ENCODE results near the gene XYLT1. TPM values are rescaled to one million over a fixed set of nuclear protein-coding genes. Genes with fewer than 3 reads are reported as not detected.
A peak's percentile ranks its signal among the peaks of the same experiment; 100 is the strongest.

The XYLT1 gene
- total RNA-seq, 4 donors from 2014 or later = 6.6 to 17.2 (median 10.0) TPM

GRCh38 chr16:17068524-17068923, 402.2 kb downstream of the XYLT1 start:
- no peaks in the 10 kb centered on the region for H3K36me3 ChIP-seq
- H3K4me3 ChIP-seq = no peak overlapping the region
- no peak for DNase-seq
- 70 to 87% methylated on average over 3 of the region's 3 CpGs for WGBS, 2 donors
- H3K27me3 ChIP-seq = no peaks in the 10 kb centered on the region
- H3K9me3 ChIP-seq = no peaks in the 10 kb centered on the region
- H3K27ac ChIP-seq = no peak overlapping the region
- no peak for TF ChIP-seq POLR2A (IDR thresholded peaks at IDR 0.05)
- TF ChIP-seq CTCF (IDR thresholded peaks at IDR 0.05) = no peak
- intact Hi-C loops (cut with DNase I) = no loop called here
- H3K4me1 ChIP-seq = peaks cover 0 to 31% (median 10%) of the 10 kb centered on the region in 3 donors

DNA sequence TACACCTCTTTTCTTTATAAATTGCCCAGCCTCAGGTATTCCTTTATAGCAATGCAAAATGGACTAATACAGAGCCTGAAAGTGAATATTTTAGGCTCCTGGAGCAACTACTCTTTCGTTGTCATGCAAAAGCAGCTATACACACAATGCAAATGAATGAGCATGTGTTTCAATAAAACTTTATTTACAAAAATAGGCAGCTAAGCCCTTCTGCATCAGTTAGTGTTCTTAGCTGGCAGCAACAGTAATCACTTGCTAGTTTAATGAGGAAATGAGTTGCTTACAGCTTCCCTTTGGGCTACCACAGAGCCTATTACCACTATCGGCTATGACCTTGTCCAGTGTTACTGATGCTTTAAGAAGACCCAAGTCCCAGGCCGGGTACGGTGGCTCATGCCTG, 402.9 kb downstream of the XYLT1 start:
- H3K4me3 ChIP-seq = no peak overlapping the region
- TF ChIP-seq POLR2A (IDR thresholded peaks at IDR 0.05) = no peak
- TF ChIP-seq CTCF (IDR thresholded peaks at IDR 0.05) = no peak
- H3K27ac ChIP-seq = no peak overlapping the region
- no peaks in the 10 kb centered on the region for H3K36me3 ChIP-seq
- DNase-seq = no peak
- H3K9me3 ChIP-seq = no peaks in the 10 kb centered on the region
- H3K4me1 ChIP-seq = peaks cover 3 to 37% (median 10%) of the 10 kb centered on the region in 3 donors
- WGBS, 2 donors = 87 to 88% methylated on average over 1 to 3 of the region's 4 CpGs
- intact Hi-C loops (cut with DNase I) = no loop called here
- no peaks in the 10 kb centered on the region for H3K27me3 ChIP-seq

GRCh38 chr16:17063201-17064139, 407.3 kb downstream of the XYLT1 start:
- 65 to 77% methylated on average over 6 to 11 of the region's 11 CpGs for WGBS, 2 donors
- peaks cover 3 to 41% (median 8%) of the 10 kb centered on the region in 3 donors for H3K4me1 ChIP-seq
- H3K4me3 ChIP-seq = no peak overlapping the region
- TF ChIP-seq POLR2A (IDR thresholded peaks at IDR 0.05) = no peak
- TF ChIP-seq CTCF (IDR thresholded peaks at IDR 0.05) = no peak
- no peaks in the 10 kb centered on the region for H3K9me3 ChIP-seq
- intact Hi-C loops (cut with DNase I) = no loop called here
- H3K27me3 ChIP-seq = no peaks in the 10 kb centered on the region
- DNase-seq = no peak
- H3K36me3 ChIP-seq = no peaks in the 10 kb centered on the region
- peak overlapping the region in 3 of 4 donors; percentile 55 to 83 (median 58) for H3K27ac ChIP-seq

DNA sequence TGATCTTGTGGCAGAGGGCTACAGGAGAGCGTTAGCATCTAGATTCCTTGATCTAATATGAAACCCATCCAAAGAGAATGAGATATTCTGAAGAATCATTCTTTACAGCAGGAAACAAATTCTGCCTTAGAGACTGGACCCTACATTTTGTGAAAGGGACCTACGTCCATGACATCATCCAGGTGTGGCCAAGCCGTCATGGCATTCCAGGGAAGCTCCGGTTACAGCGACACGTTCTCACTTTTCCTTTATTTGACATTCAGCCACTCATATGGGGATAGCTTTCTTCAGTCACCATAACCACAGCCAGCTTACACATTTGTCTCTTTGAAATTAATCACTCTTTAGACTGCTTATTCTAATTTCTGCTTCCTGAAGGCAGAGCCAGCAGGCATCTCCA, 408.1 kb downstream of the XYLT1 start:
- intact Hi-C loops (cut with DNase I) = no loop called here
- H3K4me1 ChIP-seq = peaks cover 3 to 41% (median 8%) of the 10 kb centered on the region in 3 donors
- H3K4me3 ChIP-seq = no peak overlapping the region
- DNase-seq = no peak
- H3K27me3 ChIP-seq = no peaks in the 10 kb centered on the region
- no peak for TF ChIP-seq POLR2A (IDR thresholded peaks at IDR 0.05)
- 46 to 61% methylated on average over 6 of the region's 6 CpGs for WGBS, 2 donors
- no peaks in the 10 kb centered on the region for H3K9me3 ChIP-seq
- no peaks in the 10 kb centered on the region for H3K36me3 ChIP-seq
- peak overlapping the region in 3 of 4 donors; percentile 55 to 83 (median 58) for H3K27ac ChIP-seq

DNA sequence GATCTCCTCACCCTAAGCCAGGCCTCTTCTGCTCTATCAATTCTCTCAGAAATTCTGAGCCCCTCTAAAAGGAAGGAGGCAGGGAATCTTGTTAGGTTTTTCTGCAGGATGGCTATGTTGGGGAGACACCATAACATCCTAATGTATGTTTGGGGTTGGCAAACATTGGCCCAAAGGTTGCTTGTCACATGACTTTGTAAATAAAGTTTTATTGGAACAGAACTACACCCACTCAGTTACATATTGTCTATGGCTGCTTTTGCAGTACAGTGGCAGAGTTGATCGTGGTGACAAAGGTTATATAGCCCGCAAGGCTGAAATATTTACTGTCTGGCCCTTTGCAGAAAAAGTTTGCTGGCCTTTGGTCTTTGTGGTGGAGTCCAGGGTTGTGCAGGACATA, 409.4 kb downstream of the XYLT1 start:
- Histone ChIP-seq H3K9me3 (no peaks in the 10 kb centered on the region), H3K27me3 (no peaks in the 10 kb centered on the region), H3K27ac (no peak overlapping the region), H3K36me3 (no peaks in the 10 kb centered on the region), H3K4me3 (no peak overlapping the region), H3K4me1 (peaks cover 3 to 41% (median 8%) of the 10 kb centered on the region in 3 donors)
- TF ChIP-seq POLR2A (IDR thresholded peaks at IDR 0.05) = no peak
- 91% methylated on average over 2 of the region's 2 CpGs for WGBS, 2 donors
- DNase-seq = no peak
- intact Hi-C loops (cut with DNase I) = no loop called here

DNA sequence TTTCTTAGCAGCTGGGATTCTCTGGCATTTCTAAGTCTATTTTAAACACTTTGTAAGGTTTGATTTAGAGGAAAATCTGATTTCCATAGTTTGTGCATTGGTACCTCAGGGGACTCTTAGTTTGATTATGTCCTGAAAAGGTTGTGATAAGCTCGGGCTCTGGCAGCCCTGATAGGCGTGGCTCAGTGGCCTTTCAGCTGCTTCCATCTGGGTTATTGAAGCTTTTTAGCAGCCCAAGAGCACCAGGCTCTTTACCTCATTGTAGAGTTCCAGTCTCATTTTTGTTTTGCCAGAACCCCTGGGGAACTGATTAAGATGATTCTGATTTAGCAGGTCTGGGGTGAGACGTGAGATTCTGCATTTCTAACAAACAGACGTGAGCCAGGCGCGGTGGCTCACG, 412.3 kb downstream of the XYLT1 start:
- DNase-seq = no peak
- Histone ChIP-seq H3K4me1 (peaks cover 0 to 34% (median 8%) of the 10 kb centered on the region in 3 donors), H3K27me3 (no peaks in the 10 kb centered on the region), H3K9me3 (no peaks in the 10 kb centered on the region), H3K27ac (no peak overlapping the region), H3K36me3 (no peaks in the 10 kb centered on the region), H3K4me3 (no peak overlapping the region)
- 74 to 87% methylated on average over 5 to 6 of the region's 7 CpGs for WGBS, 2 donors
- intact Hi-C loops (cut with DNase I) = no loop called here
- TF ChIP-seq CTCF (IDR thresholded peaks at IDR 0.05) = no peak
- no peak for TF ChIP-seq POLR2A (IDR thresholded peaks at IDR 0.05)

Data from esophagus squamous epithelium (tissue), 5 donors.